Activated CD8-positive, alpha-beta memory T cell treated with anti-CD3 and anti-CD28 coated beads for 48 hours (primary cell): ENCODE data around the gene CDK6.

ENCODE experiments used
- DNase-seq, 3 experiments: peaks; one replicate each; pipeline ENCODE4 v3.0.0-alpha.2; 2020; ENCODE audit warnings: low read depth in 2 of 3, low spot score in 2 of 3

Gene CDK6

GRCh38 chr7:92652536-92652935, 183.8 kb downstream of the CDK6 start:
- no peak for DNase-seq

GRCh38 chr7:92650391-92650790, 186.0 kb downstream of the CDK6 start:
- DNase-seq, result no peak

GRCh38 chr7:92648067-92648466, 188.3 kb downstream of the CDK6 start:
- no peak for DNase-seq

GRCh38 chr7:92647652-92648051, 188.7 kb downstream of the CDK6 start:
- no peak for DNase-seq

- DNase-seq, result no peak
Observed at GRCh38 chr7:92647011-92647625, 189.3 kb downstream of the CDK6 start.

GRCh38 chr7:92645114-92646061, 191.0 kb downstream of the CDK6 start:
- DNase-seq, result no peak

GRCh38 chr7:92644406-92645113, 191.8 kb downstream of the CDK6 start:
- DNase-seq, result no peak

- DNase-seq, result no peak
Observed at GRCh38 chr7:92643821-92644220, 192.6 kb downstream of the CDK6 start.

GRCh38 chr7:92641921-92642511, 194.4 kb downstream of the CDK6 start:
- peak in 1 of 3 experiments; percentile 47 for DNase-seq

- DNase-seq, result no peak
Observed at GRCh38 chr7:92639966-92640365, 196.4 kb downstream of the CDK6 start.

GRCh38 chr7:92639213-92639896, 197.0 kb downstream of the CDK6 start:
- DNase-seq, result no peak

- no peak for DNase-seq
Observed at GRCh38 chr7:92636018-92636560, 200.3 kb downstream of the CDK6 start.

GRCh38 chr7:92635538-92635937, 200.8 kb downstream of the CDK6 start:
- no peak for DNase-seq

- no peak for DNase-seq
Observed at GRCh38 chr7:92634924-92635519, 201.4 kb downstream of the CDK6 start.

- DNase-seq, result no peak
Observed at GRCh38 chr7:92634205-92634604, 202.2 kb downstream of the CDK6 start.

GRCh38 chr7:92633211-92633906, 203.0 kb downstream of the CDK6 start:
- DNase-seq, result no peak

- DNase-seq, result no peak
Observed at GRCh38 chr7:92632791-92633190, 203.6 kb downstream of the CDK6 start.

GRCh38 chr7:92631850-92632487, 204.4 kb downstream of the CDK6 start:
- no peak for DNase-seq
